PC-9 (cell line): Measurements from ENCODE around the gene CHST11. TPM values are rescaled to one million over a fixed set of nuclear protein-coding genes. Genes with fewer than 3 reads are reported as not detected.
A peak's percentile ranks its signal among the peaks of the same experiment; 100 is the strongest.

Experiments
- BruUV-seq: library from RNA; stranded (reverse); fragments of 400-500 nt; replicated peaks from 2 replicates; lab custom pipeline; 2021; lab: Mats Ljungman, UMichigan
- CTCF ChIA-PET: fragments of 300-600 bp; sonication (Branson Sonifier 250); formaldehyde crosslinking; loops from one replicate; lab custom pipeline; 2022; ENCODE audit warnings: antibody characterized with exemption; lab: Charles Lee
- POLR2A ChIA-PET: fragments of 300-600 bp; sonication (Branson Sonifier 250); formaldehyde crosslinking; loops from one replicate; lab custom pipeline; 2022; ENCODE audit warnings: antibody characterized with exemption; ENCODE audit not compliant: unreplicated experiment; lab: Charles Lee
- DNase-seq, 2 experiments: peaks; one replicate each; pipeline versions ENCODE4 v3.0.0 to v3.0.0-alpha.2; 2015 to 2022; ENCODE audit warnings: mixed read lengths in 1 of 2
- H2AFZ ChIP-seq: fragments of 200-600 bp; sonication (generic); 2 replicates; pipeline ENCODE4 v1.8.1; 2017; ENCODE audit warnings: antibody characterized with exemption
- H3F3A ChIP-seq: fragments of 200-600 bp; sonication (generic); 2 replicates; pipeline ENCODE4 v1.8.1; 2017; ENCODE audit warnings: antibody characterized with exemption, mild to moderate bottlenecking, low read depth; ENCODE audit not compliant: insufficient read depth
- H3K27ac ChIP-seq: fragments of 200-600 bp; sonication (generic); 2 replicates; pipeline ENCODE4 v1.6.1; 2016; ENCODE audit warnings: mixed run types
- H3K27me3 ChIP-seq: fragments of 200-600 bp; sonication (generic); 2 replicates; pipeline ENCODE4 v1.6.1; 2016; ENCODE audit warnings: low read depth, mixed run types; ENCODE audit not compliant: insufficient read depth
- H3K36me3 ChIP-seq: fragments of 200-600 bp; sonication (generic); 2 replicates; pipeline ENCODE4 v1.6.1; 2016; ENCODE audit warnings: low read depth, mixed run types
- H3K4me1 ChIP-seq: fragments of 200-600 bp; sonication (generic); replicated peaks from 2 replicates; pipeline ENCODE4 v1.6.1; 2016; ENCODE audit warnings: mixed run types; ENCODE audit not compliant: insufficient read depth
- H3K4me2 ChIP-seq: fragments of 200-600 bp; sonication (generic); 2 replicates; pipeline ENCODE4 v1.6.1; 2017; ENCODE audit warnings: mixed run types
- H3K4me3 ChIP-seq: fragments of 200-600 bp; sonication (generic); 2 replicates; pipeline ENCODE4 v1.6.1; 2016; ENCODE audit warnings: mixed run types
- H3K79me2 ChIP-seq: fragments of 200-600 bp; sonication (generic); 2 replicates; pipeline ENCODE4 v1.6.1; 2017; ENCODE audit warnings: low read depth, mixed run types
- H3K9me2 ChIP-seq: fragments of 200-600 bp; sonication (generic); 2 replicates; pipeline ENCODE4 v1.8.1; 2017; ENCODE audit warnings: mild to moderate bottlenecking; ENCODE audit not compliant: insufficient read depth
- H3K9me3 ChIP-seq: fragments of 200-600 bp; sonication (generic); 2 replicates; pipeline ENCODE4 v1.8.1; 2016; ENCODE audit warnings: low read depth; ENCODE audit not compliant: insufficient read depth
- H4K20me1 ChIP-seq: fragments of 200-600 bp; sonication (generic); 2 replicates; pipeline ENCODE4 v1.8.1; 2017; ENCODE audit not compliant: insufficient read depth
- EZH2 ChIP-seq: fragments of 200-600 bp; sonication (generic); IDR thresholded peaks from 2 replicates; pipeline ENCODE4 v1.8.0; 2017; ENCODE audit warnings: antibody characterized with exemption, low read depth
- intact Hi-C: fragments of 100-400 bp; cut with micrococcal nuclease; formaldehyde crosslinking; loops from one replicate; pipeline ENCODE4 v1.10.0; 2022; ENCODE audit not compliant: unreplicated experiment
- total RNA-seq: library from RNA; stranded (reverse); gene quantifications from 2 replicates; pipeline ENCODE4 v1.2.3, GENCODE V29; 2021
- TF ChIP-seq, protein P1 (sequence below): fragments of 200-600 bp; sonication (generic); conservative IDR thresholded peaks from 2 replicates; pipeline ENCODE4 v1.6.1; 2017; ENCODE audit warnings: mixed run types, antibody characterized with exemption, mild to moderate bottlenecking, moderate library complexity

Gene CHST11
- total RNA-seq, 1 experiment from 2014 or later, result 39.9 TPM

GRCh38 chr12:104667139-104667538, 210.4 kb downstream of the CHST11 start:
- Histone ChIP-seq H3K36me3 (peaks cover 8% of the 10 kb centered on the region; the same call in 1 of the 2 replicates), H3K79me2 (peaks cover 68% of the 10 kb centered on the region), H2AFZ (no peak overlapping the region), H3K4me2 (no peak overlapping the region), H4K20me1 (no peaks in the 10 kb centered on the region), H3K27ac (no peak overlapping the region), H3F3A (peaks cover 46% of the 10 kb centered on the region), H3K4me1 (peaks cover 63% of the 10 kb centered on the region), H3K9me3 (no peaks in the 10 kb centered on the region), H3K27me3 (no peaks in the 10 kb centered on the region), H3K9me2 (no peaks in the 10 kb centered on the region), H3K4me3 (no peak overlapping the region)
- ChIA-PET POLR2A (no interaction called here), CTCF (no interaction called here)
- TF ChIP-seq EZH2, result no peak
- TF ChIP-seq, protein P1, sequence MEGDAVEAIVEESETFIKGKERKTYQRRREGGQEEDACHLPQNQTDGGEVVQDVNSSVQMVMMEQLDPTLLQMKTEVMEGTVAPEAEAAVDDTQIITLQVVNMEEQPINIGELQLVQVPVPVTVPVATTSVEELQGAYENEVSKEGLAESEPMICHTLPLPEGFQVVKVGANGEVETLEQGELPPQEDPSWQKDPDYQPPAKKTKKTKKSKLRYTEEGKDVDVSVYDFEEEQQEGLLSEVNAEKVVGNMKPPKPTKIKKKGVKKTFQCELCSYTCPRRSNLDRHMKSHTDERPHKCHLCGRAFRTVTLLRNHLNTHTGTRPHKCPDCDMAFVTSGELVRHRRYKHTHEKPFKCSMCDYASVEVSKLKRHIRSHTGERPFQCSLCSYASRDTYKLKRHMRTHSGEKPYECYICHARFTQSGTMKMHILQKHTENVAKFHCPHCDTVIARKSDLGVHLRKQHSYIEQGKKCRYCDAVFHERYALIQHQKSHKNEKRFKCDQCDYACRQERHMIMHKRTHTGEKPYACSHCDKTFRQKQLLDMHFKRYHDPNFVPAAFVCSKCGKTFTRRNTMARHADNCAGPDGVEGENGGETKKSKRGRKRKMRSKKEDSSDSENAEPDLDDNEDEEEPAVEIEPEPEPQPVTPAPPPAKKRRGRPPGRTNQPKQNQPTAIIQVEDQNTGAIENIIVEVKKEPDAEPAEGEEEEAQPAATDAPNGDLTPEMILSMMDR, result no peak
- no peak for DNase-seq
- no TSS peak for BruUV-seq
- intact Hi-C loops, result no loop called here

GRCh38 chr12:104668274-104668718, 211.5 kb downstream of the CHST11 start:
- ChIA-PET POLR2A (interaction anchor here (0.6 kb wide), 1 partner anchor 1271 kb away, joined by 3 read pairs; no protein-coding TSS in a partner anchor), CTCF (no interaction called here)

DNA sequence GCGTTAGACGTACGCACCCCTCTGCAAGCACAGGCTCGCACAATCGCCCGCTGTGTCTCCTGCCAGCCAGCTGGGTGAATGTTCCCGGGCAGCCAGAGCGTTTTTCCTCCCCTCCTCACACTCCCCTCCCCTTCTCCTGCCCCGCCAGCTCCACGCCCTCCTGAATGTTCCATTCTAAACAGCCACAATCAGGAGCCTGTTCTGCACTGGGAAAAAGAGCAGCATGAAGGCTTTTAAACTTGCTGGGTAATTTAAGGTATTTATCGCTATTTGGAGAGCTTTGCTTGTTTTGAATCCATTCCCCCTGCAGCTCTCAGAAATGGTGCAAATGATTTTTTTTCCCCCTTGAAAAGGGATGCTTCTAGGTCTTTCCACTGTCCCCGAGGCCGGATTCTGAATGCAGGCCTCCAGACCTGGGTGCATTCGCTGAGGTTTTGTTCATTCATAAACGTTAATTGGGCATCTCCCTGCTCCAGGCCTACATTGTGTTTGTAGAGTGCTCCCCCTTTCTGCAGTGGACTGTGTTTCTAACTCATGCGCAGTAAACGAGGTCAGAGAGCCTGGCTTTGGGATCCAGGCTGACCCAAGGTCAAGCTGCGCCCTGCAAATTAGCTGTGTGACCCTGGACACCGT, 212.5 kb downstream of the CHST11 start:
- Histone ChIP-seq H4K20me1 (no peaks in the 10 kb centered on the region), H3K4me3 (no peak overlapping the region), H3K27ac (peak overlapping the region; percentile 98), H3F3A (peaks cover 45% of the 10 kb centered on the region), H3K4me1 (peaks cover 67% of the 10 kb centered on the region), H2AFZ (no peak overlapping the region), H3K9me3 (no peaks in the 10 kb centered on the region), H3K9me2 (no peaks in the 10 kb centered on the region), H3K27me3 (no peaks in the 10 kb centered on the region), H3K4me2 (peak overlapping the region; percentile 23; the same call in 1 of the 2 replicates), H3K79me2 (peaks cover 68% of the 10 kb centered on the region), H3K36me3 (peaks cover 8% of the 10 kb centered on the region; the same call in 1 of the 2 replicates)
- BruUV-seq, result no TSS peak
- POLR2A ChIA-PET, result interaction anchor here (0.5 kb wide), 1 partner anchor 20 kb away, joined by 3 read pairs; no protein-coding TSS in a partner anchor
- TF ChIP-seq EZH2, result no peak
- TF ChIP-seq, protein P1, result no peak
- no peak for DNase-seq
- CTCF ChIA-PET, result no interaction called here
- intact Hi-C loops, result no loop called here

More at GRCh38 chr12:104668274-104668718, 211.5 kb downstream of the CHST11 start:
- peak overlapping the region; percentile 98; the same call in 1 of the 2 replicates for H3K27ac ChIP-seq
- intact Hi-C loops, result no loop called here
- no peaks in the 10 kb centered on the region for H3K9me2 ChIP-seq
- H3K27me3 ChIP-seq, result no peaks in the 10 kb centered on the region
- H3K4me2 ChIP-seq, result no peak overlapping the region
- no TSS peak for BruUV-seq
- H4K20me1 ChIP-seq, result no peaks in the 10 kb centered on the region
- no peak for DNase-seq
- H2AFZ ChIP-seq, result no peak overlapping the region
- H3K9me3 ChIP-seq, result no peaks in the 10 kb centered on the region
- H3K4me3 ChIP-seq, result no peak overlapping the region
- peaks cover 8% of the 10 kb centered on the region; the same call in 1 of the 2 replicates for H3K36me3 ChIP-seq
- TF ChIP-seq EZH2, result no peak
- TF ChIP-seq, protein P1, result no peak
- peaks cover 63% of the 10 kb centered on the region for H3K4me1 ChIP-seq
- H3K79me2 ChIP-seq, result peaks cover 68% of the 10 kb centered on the region
- H3F3A ChIP-seq, result peaks cover 45% of the 10 kb centered on the region
